ENCODE measurements around the gene MAFG.

DNA sequence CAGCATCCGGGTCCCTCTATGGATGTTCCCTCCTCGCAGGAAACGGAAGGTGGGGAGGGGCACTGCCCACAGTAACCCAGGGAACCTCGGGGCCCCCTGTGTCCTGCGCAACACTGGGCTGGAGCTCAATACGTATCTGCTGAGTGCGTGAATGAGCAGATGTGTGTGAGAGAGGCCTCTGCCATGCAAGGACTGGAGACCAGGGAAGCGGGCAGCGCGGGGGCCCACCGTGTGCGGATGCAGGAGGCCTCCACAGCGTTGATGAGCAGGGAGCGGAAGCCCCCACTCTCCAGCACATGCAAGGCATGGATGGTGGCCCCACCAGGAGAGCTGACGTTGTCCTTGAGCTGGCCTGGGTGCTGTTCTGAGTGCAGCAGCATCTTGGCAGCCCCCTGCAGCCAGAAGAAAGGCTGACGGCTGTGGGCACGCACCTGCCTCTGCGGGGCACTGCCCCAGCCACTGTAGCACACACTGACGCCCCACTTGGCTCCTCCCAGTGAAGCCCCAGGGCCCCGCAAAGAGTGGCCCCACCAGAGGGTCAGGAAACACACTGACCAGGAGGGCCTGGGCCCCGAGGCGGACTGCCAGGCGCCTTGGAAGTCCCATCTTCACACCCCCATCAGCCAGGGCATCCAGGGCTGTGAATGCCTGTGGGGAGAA lies 6.7 kb upstream of the MAFG start:
- TF ChIP-seq, protein P1, sequence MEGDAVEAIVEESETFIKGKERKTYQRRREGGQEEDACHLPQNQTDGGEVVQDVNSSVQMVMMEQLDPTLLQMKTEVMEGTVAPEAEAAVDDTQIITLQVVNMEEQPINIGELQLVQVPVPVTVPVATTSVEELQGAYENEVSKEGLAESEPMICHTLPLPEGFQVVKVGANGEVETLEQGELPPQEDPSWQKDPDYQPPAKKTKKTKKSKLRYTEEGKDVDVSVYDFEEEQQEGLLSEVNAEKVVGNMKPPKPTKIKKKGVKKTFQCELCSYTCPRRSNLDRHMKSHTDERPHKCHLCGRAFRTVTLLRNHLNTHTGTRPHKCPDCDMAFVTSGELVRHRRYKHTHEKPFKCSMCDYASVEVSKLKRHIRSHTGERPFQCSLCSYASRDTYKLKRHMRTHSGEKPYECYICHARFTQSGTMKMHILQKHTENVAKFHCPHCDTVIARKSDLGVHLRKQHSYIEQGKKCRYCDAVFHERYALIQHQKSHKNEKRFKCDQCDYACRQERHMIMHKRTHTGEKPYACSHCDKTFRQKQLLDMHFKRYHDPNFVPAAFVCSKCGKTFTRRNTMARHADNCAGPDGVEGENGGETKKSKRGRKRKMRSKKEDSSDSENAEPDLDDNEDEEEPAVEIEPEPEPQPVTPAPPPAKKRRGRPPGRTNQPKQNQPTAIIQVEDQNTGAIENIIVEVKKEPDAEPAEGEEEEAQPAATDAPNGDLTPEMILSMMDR (IDR thresholded peaks at IDR 0.05) = no peak
- no peak for TF ChIP-seq ESRRA (CRISPR knock-in tag; IDR thresholded peaks at IDR 0.05; ENCODE audit: borderline replicate concordance)
- TF ChIP-seq ZNF138 (CRISPR knock-in tag; conservative IDR thresholded peaks at IDR 0.05) = no peak
- TF ChIP-seq FOXP1 (CRISPR knock-in tag; IDR thresholded peaks at IDR 0.05; ENCODE audit: borderline replicate concordance) = no peak
- TF ChIP-seq KAT7 (CRISPR knock-in tag; IDR thresholded peaks at IDR 0.05; ENCODE audit: borderline replicate concordance) = no peak
- TF ChIP-seq SP1 (CRISPR knock-in tag; conservative IDR thresholded peaks at IDR 0.05) = no peak
- TF ChIP-seq, protein P2, sequence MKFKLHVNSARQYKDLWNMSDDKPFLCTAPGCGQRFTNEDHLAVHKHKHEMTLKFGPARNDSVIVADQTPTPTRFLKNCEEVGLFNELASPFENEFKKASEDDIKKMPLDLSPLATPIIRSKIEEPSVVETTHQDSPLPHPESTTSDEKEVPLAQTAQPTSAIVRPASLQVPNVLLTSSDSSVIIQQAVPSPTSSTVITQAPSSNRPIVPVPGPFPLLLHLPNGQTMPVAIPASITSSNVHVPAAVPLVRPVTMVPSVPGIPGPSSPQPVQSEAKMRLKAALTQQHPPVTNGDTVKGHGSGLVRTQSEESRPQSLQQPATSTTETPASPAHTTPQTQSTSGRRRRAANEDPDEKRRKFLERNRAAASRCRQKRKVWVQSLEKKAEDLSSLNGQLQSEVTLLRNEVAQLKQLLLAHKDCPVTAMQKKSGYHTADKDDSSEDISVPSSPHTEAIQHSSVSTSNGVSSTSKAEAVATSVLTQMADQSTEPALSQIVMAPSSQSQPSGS (CRISPR knock-in tag; IDR thresholded peaks at IDR 0.05; ENCODE audit: borderline replicate concordance, low read depth) = no peak

Measured in WTC11 (cell line).